Transverse colon (tissue), 4 donors: ENCODE data around the gene KRT35. TPM values are rescaled to one million over a fixed set of nuclear protein-coding genes. Genes with fewer than 3 reads are reported as not detected.

ENCODE experiments used
- DNase-seq: peaks from one replicate; pipeline ENCODE4 v3.0.0-alpha.2; 2019
- H3K27ac ChIP-seq, 4 donors: fragments of 200-600 bp; sonication (generic); 2 replicates each; pipeline ENCODE4 v1.5.1; 2016 to 2018; ENCODE audit warnings: inconsistent platforms in 4 of 4
- H3K27me3 ChIP-seq: fragments of 200-600 bp; sonication (generic); 2 replicates; pipeline ENCODE4 v1.5.1; 2017; ENCODE audit warnings: inconsistent platforms
- H3K36me3 ChIP-seq, 4 donors: fragments of 200-600 bp; sonication (generic); 2 replicates each; pipeline ENCODE4 v1.5.1; 2017 to 2019; ENCODE audit warnings: inconsistent platforms in 4 of 4
- H3K4me1 ChIP-seq, 4 donors: fragments of 200-600 bp; sonication (generic); 2 replicates each; pipeline ENCODE4 v1.5.1; 2017 to 2020; ENCODE audit warnings: inconsistent platforms in 4 of 4
- H3K4me3 ChIP-seq, 4 donors: fragments of 200-600 bp; sonication (generic); 1 replicate in 1 of 4; 2 replicates in 3 of 4; pipeline versions ENCODE4 v1.5.1 to v1.6.1; 2017 to 2019; ENCODE audit warnings: inconsistent platforms in 4 of 4
- H3K9me3 ChIP-seq, 2 donors: fragments of 200-600 bp; sonication (generic); 2 replicates each; pipeline ENCODE4 v1.5.1; 2017 to 2019; ENCODE audit warnings: inconsistent platforms in 2 of 2
- CTCF ChIP-seq, 5 experiments: fragments of 200-600 bp in 3 of 5; fragments of 450-650 bp in 2 of 5; sonication (generic) in 3 of 5; IDR thresholded peaks; 1 replicate in 2 of 5; 2 replicates in 3 of 5; pipeline ENCODE4 v1.5.1; 2016 to 2017; ENCODE audit warnings: antibody characterized with exemption in 5 of 5, inconsistent platforms in 3 of 5, mild to moderate bottlenecking in 2 of 5, moderate library complexity in 1 of 5
- EP300 ChIP-seq: sonication (generic); formaldehyde crosslinking; IDR thresholded peaks from one replicate; pipeline ENCODE4 v1.6.1; 2017; ENCODE audit warnings: antibody characterized with exemption, low read depth
- POLR2A ChIP-seq: fragments of 450-650 bp; IDR thresholded peaks from one replicate; pipeline ENCODE4 v1.6.1; 2016; ENCODE audit warnings: antibody characterized with exemption, mild to moderate bottlenecking, moderate library complexity
- POLR2AphosphoS5 ChIP-seq, 3 donors: sonication (generic); formaldehyde crosslinking; IDR thresholded peaks; one replicate each; pipeline ENCODE4 v1.6.1; 2016; ENCODE audit warnings: antibody characterized with exemption in 3 of 3
- WGBS, 2 donors: methylation state at CpG; one replicate each; pipeline ENCODE4 v1.1.5; 2018; ENCODE audit warnings: low coverage in 1 of 2; 5-methylcytosine and 5-hydroxymethylcytosine counted together
- in situ Hi-C, 4 donors: fragments of 200-750 bp; cut with MboI; loops; one replicate each; pipeline versions ENCODE4 v1.15.0 to v1.15.1; 2017; ENCODE audit warnings: low sequenced_read_pairs in 3 of 4, low pct_ligation_motif_present in 1 of 4, low pct_unique_long_range_greater_than_20kb in 1 of 4
- intact Hi-C: fragments of 100-400 bp; cut with DNase I; formaldehyde crosslinking; loops from one replicate; pipeline ENCODE4 v1.15.1; 2023; ENCODE audit warnings: low total_unique reads
- total RNA-seq, 4 donors: library from RNA; depleted of rRNA; stranded (reverse); fragments of >200 nt; gene quantifications; one replicate each; pipeline ENCODE4 v1.1.0, GENCODE V29; 2016

KRT35 gene
- total RNA-seq, 4 donors from 2014 or later, result not detected

GRCh38 chr17:41484920-41485904, 4.3 kb upstream of the KRT35 start:
- H3K36me3 ChIP-seq, result no peaks in the 10 kb centered on the region
- no peak for DNase-seq
- WGBS, 2 donors, result 80 to 84% methylated on average over 1 to 8 of the region's 8 CpGs
- in situ Hi-C loops (no loop called here), intact Hi-C loops (no loop called here)
- H3K9me3 ChIP-seq, result no peaks in the 10 kb centered on the region
- H3K27me3 ChIP-seq, result no peaks in the 10 kb centered on the region
- no peak overlapping the region for H3K4me3 ChIP-seq
- TF ChIP-seq EP300 (no peak), POLR2AphosphoS5 (IDR thresholded peaks at IDR 0.05) (no peak), CTCF (IDR thresholded peaks at IDR 0.05) (no peak), POLR2A (no peak)
- H3K27ac ChIP-seq, result no peak overlapping the region
- peaks cover 0 to 10% (median 4%) of the 10 kb centered on the region in 4 donors for H3K4me1 ChIP-seq

- intact Hi-C loops (no loop called here), in situ Hi-C loops (no loop called here)
- Histone ChIP-seq H3K9me3 (no peaks in the 10 kb centered on the region), H3K4me1 (peaks cover 0 to under 1% (median 0%) of the 10 kb centered on the region in 4 donors), H3K4me3 (no peak overlapping the region), H3K36me3 (no peaks in the 10 kb centered on the region), H3K27me3 (no peaks in the 10 kb centered on the region), H3K27ac (no peak overlapping the region)
- TF ChIP-seq POLR2AphosphoS5 (IDR thresholded peaks at IDR 0.05), result no peak
- no peak for TF ChIP-seq POLR2A
- no peak for TF ChIP-seq CTCF (IDR thresholded peaks at IDR 0.05)
- TF ChIP-seq EP300, result no peak
- no peak for DNase-seq
- WGBS, 2 donors, result 82 to 86% methylated on average over 1 to 7 of the region's 7 CpGs
Measured at GRCh38 chr17:41483991-41484826, 3.3 kb upstream of the KRT35 start.

- Histone ChIP-seq H3K27ac (no peak overlapping the region), H3K36me3 (no peaks in the 10 kb centered on the region), H3K9me3 (no peaks in the 10 kb centered on the region), H3K27me3 (no peaks in the 10 kb centered on the region), H3K4me1 (no peaks in the 10 kb centered on the region), H3K4me3 (no peak overlapping the region)
- DNase-seq, result no peak
- TF ChIP-seq POLR2AphosphoS5 (IDR thresholded peaks at IDR 0.05), result no peak
- TF ChIP-seq CTCF (IDR thresholded peaks at IDR 0.05), result no peak
- TF ChIP-seq EP300, result no peak
- no peak for TF ChIP-seq POLR2A
- in situ Hi-C loops, result no loop called here
- intact Hi-C loops, result no loop called here
- 73 to 80% methylated on average over 7 to 9 of the region's 9 CpGs for WGBS, 2 donors
Measured at GRCh38 chr17:41483531-41483930, 2.6 kb upstream of the KRT35 start.

- no peak for TF ChIP-seq EP300
- TF ChIP-seq POLR2A, result no peak
- no peak for TF ChIP-seq CTCF (IDR thresholded peaks at IDR 0.05)
- TF ChIP-seq POLR2AphosphoS5 (IDR thresholded peaks at IDR 0.05), result no peak
- no peak for DNase-seq
- Histone ChIP-seq H3K27me3 (no peaks in the 10 kb centered on the region), H3K4me3 (no peak overlapping the region), H3K9me3 (no peaks in the 10 kb centered on the region), H3K36me3 (no peaks in the 10 kb centered on the region), H3K4me1 (no peaks in the 10 kb centered on the region), H3K27ac (no peak overlapping the region)
- 89% methylated on average over 10 of the region's 10 CpGs; no CpG with 5 or more reads in 1 of the 2 donors for WGBS, 2 donors
- in situ Hi-C loops (no loop called here), intact Hi-C loops (no loop called here)
Measured at GRCh38 chr17:41480581-41480980, 370 bp downstream of the KRT35 start.
